GM21528 (cell line): Measurements from ENCODE around the gene STARD3.

Experiments used
- ATAC-seq: cut with Tn5 transposase; IDR thresholded peaks from one replicate; pipeline ENCODE4 v1.9.1; 2021; ENCODE audit warnings: mild to moderate bottlenecking, moderate library complexity; ENCODE audit not compliant: unreplicated experiment, low FRiP score

Gene STARD3

DNA sequence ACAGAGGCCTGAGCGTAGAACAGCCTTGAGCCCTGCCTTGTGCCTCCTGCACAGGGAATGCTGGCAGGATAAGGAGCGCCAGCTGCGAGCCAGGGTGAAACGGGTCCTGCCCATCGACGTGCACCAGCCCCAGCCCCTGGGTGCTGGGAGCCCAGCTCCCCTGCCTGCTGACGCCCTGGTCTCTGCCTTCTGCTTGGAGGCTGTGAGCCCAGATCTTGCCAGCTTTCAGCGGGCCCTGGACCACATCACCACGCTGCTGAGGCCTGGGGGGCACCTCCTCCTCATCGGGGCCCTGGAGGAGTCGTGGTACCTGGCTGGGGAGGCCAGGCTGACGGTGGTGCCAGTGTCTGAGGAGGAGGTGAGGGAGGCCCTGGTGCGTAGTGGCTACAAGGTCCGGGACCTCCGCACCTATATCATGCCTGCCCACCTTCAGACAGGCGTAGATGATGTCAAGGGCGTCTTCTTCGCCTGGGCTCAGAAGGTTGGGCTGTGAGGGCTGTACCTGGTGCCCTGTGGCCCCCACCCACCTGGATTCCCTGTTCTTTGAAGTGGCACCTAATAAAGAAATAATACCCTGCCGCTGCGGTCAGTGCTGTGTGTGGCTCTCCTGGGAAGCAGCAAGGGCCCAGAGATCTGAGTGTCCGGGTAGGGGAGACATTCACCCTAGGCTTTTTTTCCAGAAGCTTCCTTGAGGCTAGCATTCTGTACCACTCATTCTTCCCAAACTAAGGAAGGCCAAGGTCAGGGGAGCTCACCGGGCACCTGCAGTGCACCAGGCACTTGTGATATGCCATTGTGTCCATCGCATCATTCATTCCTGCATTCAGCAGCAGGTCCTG lies 33.2 kb downstream of the STARD3 start:
- ATAC-seq, result no peak

DNA sequence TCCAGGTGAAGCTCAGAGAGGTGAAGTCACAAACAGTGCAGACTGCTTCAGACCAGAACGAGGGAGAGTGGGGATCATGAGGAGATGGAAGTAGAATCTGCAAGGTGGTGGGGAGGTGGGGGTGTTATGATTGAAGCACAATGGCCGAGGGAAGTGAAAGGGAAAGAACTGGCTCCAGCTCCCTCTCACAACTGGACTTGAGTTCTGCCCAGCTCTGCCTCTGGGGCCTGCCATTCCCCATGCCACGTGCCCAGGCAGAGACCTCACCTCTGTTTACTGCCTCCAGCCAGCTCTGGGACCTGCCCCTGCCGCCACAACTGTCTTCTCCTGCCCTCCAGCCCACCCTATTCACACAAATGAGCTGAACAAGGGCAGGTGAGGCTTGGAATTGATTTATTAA lies 33.8 kb downstream of the STARD3 start:
- no peak for ATAC-seq

DNA sequence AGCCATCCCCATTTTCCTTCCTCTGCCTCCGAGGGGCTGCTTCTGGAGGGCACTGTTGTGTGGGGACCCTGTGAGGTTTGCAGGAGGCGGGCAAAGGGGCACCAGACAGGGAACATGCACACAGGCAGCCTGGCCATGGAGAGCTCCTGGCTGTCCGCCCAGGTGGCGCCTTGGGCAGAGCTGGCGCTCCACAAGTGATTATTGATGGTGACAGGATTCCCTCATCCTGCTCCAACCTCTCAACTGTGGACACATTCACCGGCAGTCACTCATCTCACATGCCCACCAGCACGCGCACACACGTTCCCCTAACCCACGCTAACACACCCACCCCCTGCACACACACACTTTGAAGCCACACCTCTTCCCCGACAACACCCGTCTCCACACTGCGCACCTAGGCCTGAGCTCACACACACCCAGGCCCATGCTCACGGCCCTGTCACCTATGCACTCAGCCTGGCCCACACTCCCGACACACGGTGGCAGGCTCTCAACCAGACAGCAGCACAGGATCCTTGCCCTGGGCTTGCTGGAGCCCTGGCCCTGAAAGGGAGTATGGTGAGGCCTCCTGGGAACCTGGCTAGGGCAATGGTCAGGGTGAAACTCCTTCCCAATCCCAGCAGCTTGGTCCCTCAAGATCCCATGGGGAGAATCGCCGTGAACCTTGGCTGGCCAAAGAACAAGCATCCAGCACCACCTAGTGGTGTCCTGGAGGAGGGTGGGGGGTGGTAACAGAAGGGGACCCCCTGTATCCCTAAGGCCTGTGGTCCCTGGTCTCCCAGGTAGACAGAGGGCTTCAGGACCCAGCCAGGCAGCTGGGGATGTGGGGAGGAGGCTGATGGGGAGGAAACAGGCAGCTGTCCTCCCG lies 34.9 kb downstream of the STARD3 start:
- no peak for ATAC-seq

DNA sequence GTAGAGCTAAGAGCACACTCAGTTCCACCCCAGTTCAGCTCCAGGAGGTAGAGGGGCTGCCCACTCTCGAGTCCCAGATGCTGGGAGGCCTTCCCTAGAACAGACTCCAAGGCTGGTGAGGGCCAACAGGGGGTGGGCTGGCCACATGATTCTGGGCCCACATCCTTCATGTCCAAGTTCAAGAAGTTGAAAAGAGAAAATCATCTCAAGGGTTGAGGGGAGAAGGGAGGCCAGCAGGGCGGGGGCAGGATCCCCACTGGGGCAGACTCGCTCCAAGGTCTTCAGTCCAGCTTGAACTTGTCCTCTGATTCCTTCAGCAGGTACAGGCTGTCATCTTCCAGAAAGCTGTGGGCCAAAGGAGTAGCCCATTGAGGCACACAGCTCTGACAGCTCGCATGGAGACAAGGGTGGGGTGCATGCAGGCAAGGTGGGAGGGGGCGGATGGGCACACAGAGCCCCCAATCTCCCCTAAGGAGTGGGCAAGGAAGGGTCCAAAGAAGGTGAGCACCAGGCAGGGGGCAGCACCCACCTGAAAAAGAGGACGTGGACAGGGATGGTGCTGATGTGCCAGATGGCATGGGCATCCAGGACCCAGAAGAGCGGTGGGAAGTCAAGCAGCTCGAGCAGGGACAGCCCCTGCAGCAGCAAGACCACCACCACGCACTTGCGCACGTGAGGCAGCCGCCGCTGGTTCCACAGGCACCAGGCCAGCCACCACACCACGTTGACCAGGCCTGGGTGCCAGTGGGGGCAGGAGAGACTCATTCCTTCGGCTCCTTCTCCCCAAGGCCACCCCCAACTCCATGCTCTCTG lies 35.8 kb downstream of the STARD3 start:
- ATAC-seq, result no peak

DNA sequence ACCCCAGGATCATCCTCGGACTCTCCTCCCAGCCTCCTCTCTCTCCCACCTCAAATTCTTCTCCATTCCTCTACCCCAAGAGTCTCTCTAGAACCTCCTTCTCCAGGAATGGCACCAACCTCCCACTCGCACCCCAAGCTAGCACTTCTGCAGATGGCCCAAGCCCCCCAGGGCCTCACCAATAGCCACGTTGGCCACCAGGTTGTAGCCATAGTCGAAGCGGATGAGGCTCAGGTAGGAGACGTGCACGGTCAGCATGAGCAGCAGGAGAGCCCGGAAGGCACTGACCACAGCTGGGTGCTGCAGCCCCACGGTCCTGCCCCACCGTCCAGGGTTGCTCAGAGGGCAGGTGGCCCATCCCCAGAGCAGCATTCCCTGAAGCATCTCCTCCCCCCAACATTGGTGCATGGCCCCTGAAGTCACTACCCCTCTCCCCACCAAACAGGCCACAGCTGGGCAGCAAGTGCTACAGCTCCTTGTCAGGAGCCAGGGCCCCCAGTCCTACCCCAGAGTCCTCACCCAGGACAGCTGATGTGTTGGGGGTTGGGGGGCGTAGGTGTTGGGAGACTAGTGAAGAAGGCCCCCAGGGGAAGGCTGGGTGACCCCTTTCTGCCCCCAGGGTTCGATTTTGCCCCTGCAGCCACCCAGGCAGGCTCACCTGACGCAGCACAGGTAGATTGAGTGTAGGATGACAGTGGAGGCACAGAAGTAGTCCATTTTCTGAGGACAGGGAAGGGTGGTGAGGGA lies 36.6 kb downstream of the STARD3 start:
- ATAC-seq, result no peak

DNA sequence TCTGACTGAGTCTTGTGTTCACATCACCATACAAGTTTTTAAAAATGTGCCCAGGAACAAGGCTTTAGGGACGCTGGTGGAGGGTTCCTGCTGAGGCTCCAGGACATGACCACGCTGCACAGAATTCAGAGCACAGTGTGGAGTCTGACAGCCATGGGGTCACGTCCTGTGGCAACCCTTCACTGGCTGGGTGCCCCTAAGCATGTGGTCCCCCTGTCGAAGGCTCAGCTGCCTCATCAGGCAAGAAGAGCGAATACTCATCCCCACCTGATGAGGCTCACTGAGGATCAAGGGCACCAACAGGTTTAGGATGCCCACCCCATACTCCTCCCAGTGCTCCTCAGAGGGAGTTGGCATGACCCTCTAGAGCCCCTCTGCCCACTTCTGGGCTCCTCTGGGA lies 37.2 kb downstream of the STARD3 start:
- no peak for ATAC-seq

DNA sequence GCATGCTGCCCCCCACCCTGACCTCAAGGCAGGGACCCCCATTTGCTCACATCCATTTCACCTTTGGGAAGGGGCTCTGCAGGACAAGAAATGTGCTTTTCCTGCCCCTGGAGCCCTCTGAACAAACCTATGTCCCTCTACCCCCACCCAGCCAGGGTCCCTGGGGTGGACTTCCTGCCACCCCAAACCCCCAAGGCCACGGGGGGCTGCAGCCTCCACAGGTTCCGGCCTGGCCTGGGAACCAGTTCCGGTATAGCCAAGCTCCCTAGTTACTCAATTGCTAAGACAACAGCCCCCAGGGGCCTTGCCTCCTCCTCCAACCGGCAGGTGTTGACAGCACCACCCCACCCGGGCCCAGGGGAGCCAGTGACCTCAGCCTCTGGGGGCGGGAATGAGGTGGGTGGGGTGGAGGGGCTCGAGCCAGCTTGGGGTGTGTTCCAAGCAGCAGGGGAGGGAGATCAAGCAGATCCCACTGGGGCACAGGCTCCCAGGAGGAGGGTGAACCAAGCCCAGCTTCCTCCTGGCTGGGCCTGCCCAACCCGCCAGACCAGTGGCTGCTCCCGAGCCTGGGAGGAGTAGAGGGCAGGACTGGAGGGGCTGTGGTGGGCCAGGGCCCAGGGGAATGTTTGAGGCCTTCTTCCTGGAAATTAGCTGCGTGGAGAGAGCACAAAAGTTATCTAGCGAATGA lies 37.9 kb downstream of the STARD3 start:
- ATAC-seq, result no peak

DNA sequence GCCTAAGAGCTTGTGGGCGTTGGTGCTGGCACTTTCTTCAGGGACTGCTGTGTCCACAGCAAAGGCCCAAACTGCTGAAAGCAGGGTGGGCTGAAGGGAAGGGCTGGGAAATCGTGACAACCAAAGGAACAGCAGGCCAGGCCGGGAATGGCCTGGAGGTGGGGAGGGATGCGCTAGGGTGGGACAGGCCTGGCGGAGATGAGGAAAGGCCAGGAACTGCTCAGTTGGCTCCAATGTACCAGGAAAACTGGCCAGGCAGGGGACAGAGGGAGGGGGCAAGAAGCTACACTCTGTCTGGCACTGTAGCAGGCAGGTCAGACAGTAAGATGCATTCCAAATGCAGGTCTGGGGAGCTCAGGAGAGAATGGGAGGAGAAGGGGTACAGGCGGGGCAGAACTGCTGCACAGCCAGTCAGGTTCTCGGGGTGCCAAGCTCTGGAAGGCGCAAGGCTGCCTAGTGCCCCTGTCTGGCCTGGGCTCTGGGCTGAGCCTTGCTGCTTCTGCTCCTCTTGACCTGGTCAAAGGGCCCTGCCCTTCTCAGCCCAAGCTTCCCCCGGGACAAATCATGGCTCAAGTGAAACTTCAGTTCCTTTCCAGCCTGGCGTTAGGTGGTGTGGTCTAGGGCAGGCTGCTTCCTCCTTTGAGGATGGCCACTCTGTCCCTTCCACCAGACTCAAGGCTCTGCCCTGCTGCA lies 38.6 kb downstream of the STARD3 start:
- no peak for ATAC-seq

DNA sequence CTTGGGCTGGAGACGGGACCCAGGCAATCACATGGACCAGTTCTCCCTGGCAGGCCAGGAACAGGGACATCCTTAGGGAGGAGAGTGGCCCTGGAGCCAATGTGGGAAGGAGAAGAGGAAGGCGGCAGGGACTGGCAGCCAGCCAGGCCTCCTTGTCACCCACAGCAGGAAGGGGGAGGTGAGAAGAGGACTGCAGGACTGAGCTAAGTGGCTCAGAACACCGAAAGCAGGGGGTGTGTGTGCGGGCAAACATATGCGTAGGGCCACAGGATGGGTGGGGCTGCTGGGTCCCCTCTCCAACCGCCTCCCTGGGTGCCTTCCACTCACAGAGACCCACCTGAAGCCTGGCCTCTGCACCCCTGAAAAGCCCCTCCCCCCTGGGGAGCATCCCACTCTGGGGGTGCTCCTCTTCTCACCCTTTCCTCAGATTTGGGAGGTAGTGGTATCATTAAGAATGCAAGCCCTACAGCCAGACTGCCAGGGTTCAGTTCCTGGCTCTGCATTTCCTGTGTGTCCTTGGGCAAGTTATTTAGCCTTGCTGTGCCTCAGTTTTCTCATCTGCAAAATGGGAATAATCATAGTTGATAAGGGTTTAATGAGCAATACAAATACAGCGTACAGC lies 39.4 kb downstream of the STARD3 start:
- no peak for ATAC-seq

DNA sequence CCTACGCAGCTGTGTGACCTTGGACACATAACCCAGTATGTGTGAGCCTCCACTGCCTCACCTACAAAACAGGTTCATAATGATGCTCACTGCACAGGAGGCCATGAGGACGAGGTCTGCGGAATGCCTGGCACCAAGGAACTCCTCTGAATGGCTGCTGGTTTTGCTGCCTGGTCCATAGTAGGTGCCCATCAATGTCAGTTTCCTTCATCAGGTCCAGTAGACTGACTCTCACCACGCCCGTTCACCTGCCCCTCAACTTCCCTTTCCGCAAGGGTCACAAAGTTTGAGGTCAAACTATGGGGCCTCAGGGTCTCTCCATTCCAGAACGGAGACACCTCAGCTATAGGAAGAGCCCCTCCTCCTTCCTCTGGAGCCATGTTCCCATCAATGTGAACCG lies 40.1 kb downstream of the STARD3 start:
- no peak for ATAC-seq

DNA sequence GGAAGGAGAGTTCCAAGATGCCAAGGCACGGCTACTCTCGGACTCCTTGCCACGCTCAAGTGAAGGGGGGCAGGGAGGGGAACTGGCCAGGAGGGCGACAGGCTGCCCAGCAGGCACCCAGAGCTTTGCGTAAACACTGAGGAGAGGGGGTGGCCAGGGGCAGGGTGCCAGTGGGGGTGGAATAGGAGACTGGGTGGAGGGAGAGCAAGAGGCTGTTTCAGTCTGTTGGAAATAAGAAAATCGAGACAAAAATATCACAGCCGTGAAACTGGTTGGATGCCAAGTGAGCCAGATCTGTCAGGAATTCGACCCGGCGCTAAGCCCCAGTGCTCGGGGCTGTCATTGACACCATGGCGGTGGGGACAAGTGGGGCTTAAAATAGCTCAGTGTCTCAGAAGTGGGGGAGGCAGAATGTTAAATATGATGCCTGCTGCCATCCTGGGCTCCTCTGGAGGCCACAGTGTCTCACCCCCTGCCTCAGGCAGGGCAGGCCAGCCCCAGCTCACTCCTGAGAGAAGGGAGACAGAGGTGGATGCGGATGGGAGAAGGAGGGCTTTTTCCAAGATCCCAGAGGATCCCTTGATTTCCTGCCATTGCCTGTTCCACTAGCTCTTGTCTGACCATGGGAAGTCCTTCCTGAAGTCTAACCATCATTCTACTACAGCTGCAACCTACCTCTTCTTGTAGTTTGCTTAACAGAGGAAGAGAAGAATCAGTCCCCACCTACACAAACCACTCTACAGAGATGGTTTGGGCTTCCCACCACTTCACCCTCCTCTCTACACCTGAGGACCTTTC lies 40.8 kb downstream of the STARD3 start:
- no peak for ATAC-seq

DNA sequence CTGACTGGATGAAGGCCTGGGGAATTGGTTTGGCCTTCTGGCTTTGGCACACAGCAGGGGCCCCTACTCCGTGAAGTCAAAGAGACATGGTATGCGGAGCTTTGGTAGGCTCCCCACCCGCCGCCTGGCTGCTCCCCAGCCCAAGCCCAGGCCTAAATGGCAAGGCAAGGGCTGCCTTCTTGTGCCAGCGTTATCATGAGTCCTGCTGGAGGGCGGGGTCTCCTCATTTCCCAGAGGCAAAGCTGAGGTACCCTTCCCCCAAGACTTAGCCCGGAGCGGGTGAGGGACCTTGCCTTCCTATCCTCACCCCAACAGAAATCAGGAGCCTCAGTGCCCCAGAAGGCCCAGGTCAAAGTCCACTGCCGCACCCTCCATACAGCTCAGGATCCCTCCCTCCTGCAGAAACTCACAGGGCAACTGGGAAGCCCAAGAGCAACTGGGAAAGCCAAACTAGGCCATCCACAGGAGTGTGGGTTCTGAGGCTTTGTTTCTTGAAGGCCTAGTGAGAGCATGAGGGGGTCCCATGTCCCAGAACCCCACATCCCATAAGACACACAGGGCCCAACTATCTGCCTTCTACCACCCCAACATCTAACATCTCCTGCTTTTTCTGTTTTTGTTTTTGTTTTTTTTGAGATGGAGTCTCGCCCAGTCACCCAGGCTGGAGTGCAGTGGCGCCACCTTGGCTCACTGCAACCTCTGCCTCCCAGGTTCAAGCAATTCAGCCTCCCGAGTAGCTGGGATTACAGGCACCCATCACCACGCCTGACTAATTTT lies 41.6 kb downstream of the STARD3 start:
- ATAC-seq, result no peak

DNA sequence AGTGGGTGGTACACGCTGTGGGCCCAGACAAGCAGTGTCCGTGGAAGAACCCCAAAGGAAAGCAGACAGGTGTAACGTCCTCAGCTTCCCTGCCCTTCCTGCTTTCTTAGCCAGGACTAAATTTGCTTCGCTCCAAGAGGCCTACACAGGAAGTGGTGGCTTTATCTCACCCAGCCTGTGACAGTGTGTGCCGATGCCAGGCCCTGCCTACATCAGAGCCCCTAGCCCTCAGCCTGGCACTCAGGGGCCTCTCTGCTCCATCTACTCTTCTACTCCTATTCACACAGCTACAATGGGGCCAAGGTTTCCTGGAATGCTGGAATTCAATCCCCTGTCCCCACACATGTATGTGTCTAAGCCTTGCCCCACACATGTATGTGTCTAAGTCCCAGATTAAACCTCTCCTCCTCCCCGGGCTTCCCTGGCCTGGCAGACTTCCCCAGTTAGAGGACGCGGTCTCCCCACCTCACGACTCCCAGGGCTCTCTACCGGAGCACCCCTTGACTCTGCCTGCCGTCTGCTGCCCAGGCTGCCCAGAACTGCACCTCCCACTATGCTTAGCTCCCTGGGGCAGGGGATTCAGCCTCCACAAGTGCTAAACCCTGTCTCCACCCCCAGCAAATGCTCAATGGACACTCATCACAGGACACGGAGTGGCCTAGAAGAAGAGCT lies 42.7 kb downstream of the STARD3 start:
- no peak for ATAC-seq

DNA sequence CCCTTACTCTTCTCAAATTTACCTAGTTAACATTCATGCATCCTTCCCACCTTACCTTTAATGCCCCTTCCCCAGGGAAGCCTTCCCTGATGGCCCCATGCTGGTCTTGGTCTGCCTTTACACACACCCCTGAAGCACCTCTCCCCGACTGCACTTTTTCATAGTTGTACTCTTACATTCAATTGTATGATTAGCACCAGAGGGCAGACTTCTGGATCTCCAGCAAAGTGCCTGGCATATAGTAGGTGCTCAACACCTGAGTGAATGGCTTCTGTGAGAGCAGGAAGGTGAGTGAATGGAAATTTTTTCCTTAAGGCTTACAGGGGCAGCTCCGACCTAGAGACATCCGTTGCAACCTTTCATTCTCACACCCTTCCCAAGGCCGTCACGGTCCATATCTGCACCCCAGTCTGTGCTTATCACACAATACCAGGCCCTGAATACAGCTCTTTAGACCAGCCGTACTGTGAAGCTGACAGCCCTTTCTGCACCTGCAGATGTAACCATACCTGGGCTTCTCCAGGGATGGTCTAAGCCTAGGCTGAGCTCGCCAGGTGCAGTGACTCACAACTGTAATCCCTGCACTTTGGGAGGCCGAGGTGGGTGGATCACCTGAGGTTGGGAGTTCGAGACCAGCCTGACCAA lies 46.5 kb downstream of the STARD3 start:
- no peak for ATAC-seq

DNA sequence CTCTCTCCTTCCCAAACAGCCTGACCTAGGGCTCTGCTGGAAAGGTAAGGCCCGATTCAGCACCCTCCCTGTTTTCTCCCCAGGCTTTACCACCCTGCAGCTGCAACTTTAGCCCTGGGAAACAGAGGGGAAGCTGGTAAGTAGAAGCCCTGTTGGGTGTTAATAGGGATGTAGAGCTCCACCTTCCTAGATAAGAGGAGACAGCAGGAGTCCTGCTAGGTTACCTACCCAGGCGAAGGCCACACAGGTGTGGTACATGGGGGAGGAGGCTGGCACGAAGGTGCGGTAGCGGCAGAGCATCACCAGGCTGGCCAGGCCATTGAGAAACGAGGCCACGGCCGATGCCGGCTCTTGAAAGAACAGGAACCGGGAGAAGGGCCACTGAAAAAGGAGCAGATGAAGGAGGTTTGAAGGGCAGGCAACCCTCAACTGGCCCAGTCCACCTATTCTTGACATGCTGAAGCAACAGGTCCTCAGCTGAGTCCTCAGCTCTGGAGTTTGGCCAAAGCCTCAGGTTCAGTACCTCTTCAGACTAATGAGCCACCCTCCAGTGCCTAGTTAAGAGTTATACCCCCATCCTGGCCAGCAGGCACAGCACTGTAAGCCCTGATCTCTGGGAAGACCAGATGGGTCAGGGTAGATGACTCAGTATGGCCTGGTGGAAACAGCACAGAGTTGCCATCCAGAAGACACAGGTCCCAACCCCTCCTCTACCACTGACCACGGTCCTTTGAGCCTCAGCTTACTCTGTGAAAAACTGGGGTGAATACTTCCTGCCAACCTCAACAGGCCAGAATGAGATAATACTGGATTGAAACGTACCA lies 47.6 kb downstream of the STARD3 start:
- ATAC-seq, result no peak
